ENCODE results near the gene GRIN2C.

Gene GRIN2C

DNA sequence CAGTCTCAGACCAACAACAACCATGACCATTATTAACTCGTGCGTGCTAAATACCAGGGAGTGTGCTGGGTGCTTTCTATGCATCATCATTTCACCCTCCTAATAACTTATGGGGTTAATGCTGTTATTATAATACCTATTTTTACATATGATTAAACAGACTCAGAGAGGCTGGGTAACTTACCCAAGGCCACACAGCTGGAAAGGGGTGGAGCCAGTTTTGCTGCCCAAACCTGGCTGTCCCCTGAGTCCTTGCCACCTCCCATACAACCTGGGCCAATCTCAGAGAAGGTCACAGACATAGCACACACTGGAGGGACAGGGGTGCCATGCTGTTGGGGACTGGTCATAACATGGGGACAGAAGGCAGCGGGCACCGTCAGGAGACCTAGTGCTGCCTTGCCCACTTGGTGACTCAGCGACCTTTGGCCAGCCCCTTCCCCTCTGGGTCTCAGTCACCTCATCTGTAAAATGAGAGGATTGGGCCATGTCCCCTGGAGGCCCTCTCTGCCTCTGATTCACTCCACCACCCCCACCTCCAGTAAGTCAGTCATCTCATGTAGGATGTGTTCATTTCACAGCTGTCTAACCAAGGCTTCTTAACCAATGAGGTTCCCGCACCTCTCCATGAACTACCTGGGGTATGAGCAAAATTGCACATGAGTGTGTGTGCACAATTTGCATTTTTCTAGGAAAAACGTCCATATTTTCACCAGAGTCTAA is 45.2 kb upstream of the GRIN2C start:
- no peak overlapping the region for H3K9ac ChIP-seq (ENCODE audit: low read length)
- TF ChIP-seq EZH2 (optimal IDR thresholded peaks at IDR 0.05; ENCODE audit: low read depth, low read length) (no peak), EZH2phosphoT487 (IDR thresholded peaks at IDR 0.05; ENCODE audit: low read length) (no peak)
- TF ChIP-seq, protein P1, sequence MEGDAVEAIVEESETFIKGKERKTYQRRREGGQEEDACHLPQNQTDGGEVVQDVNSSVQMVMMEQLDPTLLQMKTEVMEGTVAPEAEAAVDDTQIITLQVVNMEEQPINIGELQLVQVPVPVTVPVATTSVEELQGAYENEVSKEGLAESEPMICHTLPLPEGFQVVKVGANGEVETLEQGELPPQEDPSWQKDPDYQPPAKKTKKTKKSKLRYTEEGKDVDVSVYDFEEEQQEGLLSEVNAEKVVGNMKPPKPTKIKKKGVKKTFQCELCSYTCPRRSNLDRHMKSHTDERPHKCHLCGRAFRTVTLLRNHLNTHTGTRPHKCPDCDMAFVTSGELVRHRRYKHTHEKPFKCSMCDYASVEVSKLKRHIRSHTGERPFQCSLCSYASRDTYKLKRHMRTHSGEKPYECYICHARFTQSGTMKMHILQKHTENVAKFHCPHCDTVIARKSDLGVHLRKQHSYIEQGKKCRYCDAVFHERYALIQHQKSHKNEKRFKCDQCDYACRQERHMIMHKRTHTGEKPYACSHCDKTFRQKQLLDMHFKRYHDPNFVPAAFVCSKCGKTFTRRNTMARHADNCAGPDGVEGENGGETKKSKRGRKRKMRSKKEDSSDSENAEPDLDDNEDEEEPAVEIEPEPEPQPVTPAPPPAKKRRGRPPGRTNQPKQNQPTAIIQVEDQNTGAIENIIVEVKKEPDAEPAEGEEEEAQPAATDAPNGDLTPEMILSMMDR (IDR thresholded peaks at IDR 0.05; ENCODE audit: low read length) = no peak
- no peak overlapping the region for H3K4me2 ChIP-seq (ENCODE audit: low read depth, low read length)
- no peaks in the 10 kb centered on the region for H3K79me2 ChIP-seq (ENCODE audit: low read length)
- no peaks in the 10 kb centered on the region for H3K36me3 ChIP-seq (replicated peaks; ENCODE audit: insufficient read depth, low read length)
- no peaks in the 10 kb centered on the region for H4K20me1 ChIP-seq (ENCODE audit: insufficient read depth, low read length)
- no peaks in the 10 kb centered on the region for H3F3A ChIP-seq (ENCODE audit: insufficient read depth, low read length)
- no peak overlapping the region for H3K4me3 ChIP-seq (ENCODE audit: low read length)
- H3K27me3 ChIP-seq (replicated peaks; ENCODE audit: insufficient read depth, low read length) = peaks cover 57% of the 10 kb centered on the region
- no peaks in the 10 kb centered on the region for H3K9me2 ChIP-seq (replicated peaks; ENCODE audit: insufficient read depth, low read length)
- no peaks in the 10 kb centered on the region for H3K9me3 ChIP-seq (replicated peaks; ENCODE audit: insufficient read depth, low read length)
- no peak for DNase-seq
- no peak overlapping the region for H3K27ac ChIP-seq (ENCODE audit: low read length)
- H3K4me1 ChIP-seq (ENCODE audit: low read length) = no peaks in the 10 kb centered on the region
- no peak overlapping the region for H2AFZ ChIP-seq (ENCODE audit: low read length)

DNA sequence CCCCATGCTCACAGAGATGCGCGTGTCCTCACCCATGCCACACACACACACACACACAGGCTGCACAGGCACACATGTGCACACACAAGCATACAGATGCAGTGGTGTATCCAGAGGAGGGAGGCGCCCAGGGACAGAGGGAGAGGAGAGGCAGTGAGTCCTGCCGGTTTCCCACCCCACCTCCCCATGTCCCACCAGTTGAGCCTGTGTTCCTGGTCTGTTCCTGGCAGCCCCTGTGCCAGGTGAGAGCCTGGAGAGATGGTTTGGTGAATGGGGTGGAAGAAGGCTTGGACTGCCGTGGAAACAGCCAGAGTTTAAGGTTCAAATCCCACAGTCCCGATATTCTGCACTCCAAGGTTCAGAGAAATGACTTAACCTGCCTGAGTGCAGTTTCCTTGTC is 44.0 kb upstream of the GRIN2C start:
- Histone ChIP-seq H3K9me2 (replicated peaks; ENCODE audit: insufficient read depth, low read length) (no peaks in the 10 kb centered on the region), H3K9ac (ENCODE audit: low read length) (no peak overlapping the region), H2AFZ (ENCODE audit: low read length) (no peak overlapping the region), H3K36me3 (replicated peaks; ENCODE audit: insufficient read depth, low read length) (no peaks in the 10 kb centered on the region), H3K4me3 (ENCODE audit: low read length) (no peak overlapping the region), H4K20me1 (ENCODE audit: insufficient read depth, low read length) (no peaks in the 10 kb centered on the region), H3K9me3 (replicated peaks; ENCODE audit: insufficient read depth, low read length) (no peaks in the 10 kb centered on the region), H3K4me2 (ENCODE audit: low read depth, low read length) (no peak overlapping the region), H3K27ac (ENCODE audit: low read length) (no peak overlapping the region), H3F3A (ENCODE audit: insufficient read depth, low read length) (no peaks in the 10 kb centered on the region), H3K4me1 (ENCODE audit: low read length) (no peaks in the 10 kb centered on the region), H3K79me2 (ENCODE audit: low read length) (no peaks in the 10 kb centered on the region), H3K27me3 (replicated peaks; ENCODE audit: insufficient read depth, low read length) (peaks cover 66% of the 10 kb centered on the region)
- no peak for DNase-seq
- TF ChIP-seq, protein P1 (IDR thresholded peaks at IDR 0.05; ENCODE audit: low read length) = no peak
- TF ChIP-seq EZH2phosphoT487 (IDR thresholded peaks at IDR 0.05; ENCODE audit: low read length) (no peak), EZH2 (optimal IDR thresholded peaks at IDR 0.05; ENCODE audit: low read depth, low read length) (no peak)

DNA sequence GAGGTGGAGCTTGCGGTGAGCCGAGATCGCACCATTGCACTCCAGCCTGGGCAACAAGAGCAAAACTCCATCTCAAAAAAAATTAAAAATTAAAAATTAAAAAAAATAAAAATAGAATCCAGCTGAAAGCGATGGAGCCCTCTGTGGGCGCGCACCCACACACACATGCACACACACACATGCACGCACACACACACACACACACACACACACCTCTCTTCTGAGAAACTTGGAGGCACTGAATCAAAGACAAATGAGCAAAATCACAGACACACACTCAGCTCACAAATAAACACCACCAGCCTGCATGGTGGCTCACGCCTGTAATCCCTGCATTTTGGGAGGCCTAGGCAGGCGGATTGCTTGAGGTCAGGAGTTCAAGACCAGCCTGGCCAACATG is 43.3 kb upstream of the GRIN2C start:
- no peak overlapping the region for H3K27ac ChIP-seq (ENCODE audit: low read length)
- peaks cover 69% of the 10 kb centered on the region for H3K27me3 ChIP-seq (replicated peaks; ENCODE audit: insufficient read depth, low read length)
- no peak for TF ChIP-seq EZH2 (optimal IDR thresholded peaks at IDR 0.05; ENCODE audit: low read depth, low read length)
- H3K4me1 ChIP-seq (ENCODE audit: low read length) = no peaks in the 10 kb centered on the region
- no peaks in the 10 kb centered on the region for H3K9me3 ChIP-seq (replicated peaks; ENCODE audit: insufficient read depth, low read length)
- no peak overlapping the region for H3K4me2 ChIP-seq (ENCODE audit: low read depth, low read length)
- H3K4me3 ChIP-seq (ENCODE audit: low read length) = no peak overlapping the region
- H4K20me1 ChIP-seq (ENCODE audit: insufficient read depth, low read length) = no peaks in the 10 kb centered on the region
- no peak overlapping the region for H3K9ac ChIP-seq (ENCODE audit: low read length)
- no peak for DNase-seq
- H3K79me2 ChIP-seq (ENCODE audit: low read length) = no peaks in the 10 kb centered on the region
- no peak overlapping the region for H2AFZ ChIP-seq (ENCODE audit: low read length)
- H3K36me3 ChIP-seq (replicated peaks; ENCODE audit: insufficient read depth, low read length) = no peaks in the 10 kb centered on the region
- H3K9me2 ChIP-seq (replicated peaks; ENCODE audit: insufficient read depth, low read length) = no peaks in the 10 kb centered on the region
- H3F3A ChIP-seq (ENCODE audit: insufficient read depth, low read length) = no peaks in the 10 kb centered on the region
